H1 (cell line): ENCODE measurements around the gene TMEM245. TPM values are rescaled to one million over a fixed set of nuclear protein-coding genes. Genes with fewer than 3 reads are reported as not detected.

Experiments
- CTCF ChIA-PET: fragments of 300-600 bp; sonication (Branson Sonifier 250); formaldehyde crosslinking; loops from one replicate; lab custom pipeline; 2021; ENCODE audit not compliant: partially characterized antibody; lab: Charles Lee
- POLR2A ChIA-PET: fragments of 300-600 bp; sonication (Branson Sonifier 250); formaldehyde crosslinking; loops from one replicate; lab custom pipeline; 2021; ENCODE audit warnings: inconsistent platforms; ENCODE audit not compliant: partially characterized antibody; lab: Charles Lee
- DNase-seq, 2 experiments: peaks; one replicate each; pipeline versions ENCODE4 v3.0.0 to v3.0.0-alpha.2; 2010 to 2022; ENCODE audit warnings: low spot score in 2 of 2, low read depth in 1 of 2, mixed read lengths in 1 of 2
- FAIRE-seq: peaks from 2 replicates; lab custom pipeline; 2011; peaks lifted over from hg19 to GRCh38; lab: Jason Lieb, UNC
- H2AFZ ChIP-seq: 2 replicates; pipeline ENCODE4 v1.8.1; 2012; ENCODE audit warnings: low read length, inconsistent platforms
- H2AK5ac ChIP-seq: 2 replicates; pipeline ENCODE4 v1.6.1; 2013; ENCODE audit warnings: low read depth, low read length
- H2BK120ac ChIP-seq: replicated peaks from 2 replicates; pipeline ENCODE3; 2013; ENCODE audit warnings: low read depth, low read length, inconsistent platforms
- H2BK12ac ChIP-seq: 2 replicates; pipeline ENCODE4 v1.6.1; 2013; ENCODE audit warnings: low read depth, low read length
- H2BK15ac ChIP-seq: 2 replicates; pipeline ENCODE4 v1.6.1; 2013; ENCODE audit warnings: low read length
- H2BK20ac ChIP-seq: 2 replicates; pipeline ENCODE4 v1.6.1; 2013; ENCODE audit warnings: low read length
- H2BK5ac ChIP-seq: 2 replicates; pipeline ENCODE4 v1.6.1; 2013; ENCODE audit warnings: low read depth, low read length
- H3K14ac ChIP-seq: 2 replicates; pipeline ENCODE4 v1.6.1; 2013; ENCODE audit warnings: inconsistent platforms; ENCODE audit not compliant: insufficient read length
- H3K18ac ChIP-seq: 2 replicates; pipeline ENCODE4 v1.6.1; 2013; ENCODE audit warnings: low read length; ENCODE audit errors: extremely low read depth
- H3K23ac ChIP-seq: 2 replicates; pipeline ENCODE4 v1.6.1; 2013; ENCODE audit warnings: inconsistent platforms; ENCODE audit not compliant: insufficient read length
- H3K23me2 ChIP-seq: 2 replicates; pipeline ENCODE4 v1.6.1; 2013; ENCODE audit warnings: low read depth, low read length
- H3K27ac ChIP-seq: 2 replicates; pipeline ENCODE4 v1.6.1; 2011; ENCODE audit warnings: low read depth, low read length, inconsistent platforms
- H3K27me3 ChIP-seq, 4 experiments: replicated peaks in 1 of 4; 1 replicate in 1 of 4; 2 replicates in 3 of 4; pipeline versions ENCODE4 v1.6.1 to v1.8.1; 2011 to 2013; ENCODE audit warnings: low read length in 3 of 4, mild to moderate bottlenecking in 3 of 4, inconsistent platforms in 2 of 4, mixed read lengths in 2 of 4, moderate library complexity in 1 of 4; ENCODE audit not compliant: control insufficient read depth in 3 of 4, insufficient read depth in 3 of 4; ENCODE audit errors: extremely low read depth in 1 of 4
- H3K36me3 ChIP-seq, 4 experiments: 2 replicates each; pipeline versions ENCODE4 v1.6.1 to v1.8.1; 2011 to 2013; ENCODE audit warnings: mild to moderate bottlenecking in 4 of 4, low read length in 3 of 4, moderate library complexity in 2 of 4, control low read depth in 1 of 4, inconsistent platforms in 1 of 4; ENCODE audit not compliant: insufficient read depth in 4 of 4, control insufficient read depth in 2 of 4
- H3K4ac ChIP-seq: replicated peaks from 2 replicates; pipeline ENCODE3; 2013; ENCODE audit warnings: low read length, low read depth, mixed read lengths, inconsistent platforms; ENCODE audit not compliant: insufficient read length
- H3K4me1 ChIP-seq, 4 experiments: replicated peaks in 1 of 4; 1 replicate in 1 of 4; 2 replicates in 3 of 4; pipeline versions ENCODE4 v1.6.1 to v1.8.1; 2011 to 2013; ENCODE audit warnings: low read length in 3 of 4, inconsistent platforms in 2 of 4, mixed read lengths in 1 of 4; ENCODE audit not compliant: insufficient read depth in 4 of 4, control insufficient read depth in 3 of 4
- H3K4me2 ChIP-seq, 2 experiments: 2 replicates each; pipeline versions ENCODE4 v1.6.1 to v1.8.1; 2011 to 2013; ENCODE audit warnings: low read depth in 2 of 2, low read length in 2 of 2, control low read depth in 1 of 2, inconsistent platforms in 1 of 2, mild to moderate bottlenecking in 1 of 2; ENCODE audit not compliant: insufficient read depth in 1 of 2
- H3K4me3 ChIP-seq, 4 experiments: fragments of 200-600, 300-600 bp in 1 of 4; sonication (generic), shearing (Covaris generic), sonication (Bioruptor Twin) in 1 of 4; 2 replicates each; pipeline versions ENCODE4 v1.5.1 to v1.8.1; 2011 to 2016; ENCODE audit warnings: low read length in 4 of 4, low read depth in 3 of 4, control low read depth in 2 of 4, inconsistent platforms in 2 of 4, mild to moderate bottlenecking in 2 of 4, mixed read lengths in 1 of 4, moderate library complexity in 1 of 4; ENCODE audit not compliant: insufficient read depth in 2 of 4; ENCODE audit errors: extremely low read depth in 1 of 4
- H3K56ac ChIP-seq: replicated peaks from 2 replicates; pipeline ENCODE3; 2013; ENCODE audit warnings: low read depth, mild to moderate bottlenecking, mixed read lengths, low read length, inconsistent platforms; ENCODE audit not compliant: insufficient read length
- H3K79me1 ChIP-seq: 2 replicates; pipeline ENCODE4 v1.6.1; 2013; ENCODE audit warnings: low read depth, low read length, control low read depth
- H3K79me2 ChIP-seq, 2 experiments: 2 replicates each; pipeline versions ENCODE4 v1.6.1 to v1.8.1; 2012 to 2013; ENCODE audit warnings: low read length in 2 of 2, mild to moderate bottlenecking in 2 of 2, inconsistent platforms in 1 of 2; ENCODE audit not compliant: insufficient read depth in 2 of 2, control insufficient read depth in 1 of 2
- H3K9ac ChIP-seq, 4 experiments: replicated peaks in 1 of 4; 1 replicate in 1 of 4; 2 replicates in 3 of 4; pipeline versions ENCODE4 v1.6.1 to v1.8.1; 2011 to 2013; ENCODE audit warnings: low read depth in 3 of 4, low read length in 3 of 4, control low read depth in 2 of 4, mild to moderate bottlenecking in 2 of 4, moderate library complexity in 2 of 4, inconsistent platforms in 1 of 4; ENCODE audit errors: extremely low read depth in 1 of 4
- H3K9me3 ChIP-seq, 2 experiments: 2 replicates each; pipeline versions ENCODE4 v1.6.1 to v1.8.1; 2012 to 2013; ENCODE audit warnings: mild to moderate bottlenecking in 2 of 2, moderate library complexity in 2 of 2, control low read depth in 1 of 2, inconsistent platforms in 1 of 2, low read depth in 1 of 2, low read length in 1 of 2, mixed read lengths in 1 of 2; ENCODE audit not compliant: insufficient read depth in 2 of 2
- H4K20me1 ChIP-seq, 2 experiments: replicated peaks in 1 of 2; 2 replicates each; pipeline versions ENCODE3 to v1.8.1; 2011 to 2013; ENCODE audit warnings: inconsistent platforms in 2 of 2, low read length in 2 of 2, mild to moderate bottlenecking in 1 of 2; ENCODE audit not compliant: insufficient read depth in 2 of 2, control insufficient read depth in 1 of 2
- H4K5ac ChIP-seq: 2 replicates; pipeline ENCODE4 v1.6.1; 2013; ENCODE audit warnings: low read length, low read depth, mixed read lengths, inconsistent platforms; ENCODE audit not compliant: insufficient read length
- H4K8ac ChIP-seq: 2 replicates; pipeline ENCODE4 v1.8.0; 2013; ENCODE audit warnings: mild to moderate bottlenecking, moderate library complexity, low read length, inconsistent platforms; ENCODE audit not compliant: insufficient read depth; ENCODE audit errors: extremely low read depth
- H4K91ac ChIP-seq: replicated peaks from 2 replicates; pipeline ENCODE3; 2013; ENCODE audit warnings: low read length, mixed read lengths, inconsistent platforms; ENCODE audit not compliant: insufficient read length
- CHD2 ChIP-seq: IDR thresholded peaks from 2 replicates; pipeline ENCODE4 v1.6.1; 2012; ENCODE audit warnings: low read length, improper control_type of control experiment
- CTBP2 ChIP-seq: IDR thresholded peaks from 2 replicates; pipeline ENCODE4 v1.7.0; 2011; ENCODE audit warnings: borderline replicate concordance, mild to moderate bottlenecking, moderate library complexity, mixed read lengths, low read length; ENCODE audit not compliant: insufficient read depth, insufficient read length
- FOSL1 ChIP-seq: IDR thresholded peaks from 2 replicates; pipeline ENCODE4 v1.6.1; 2011; ENCODE audit warnings: mild to moderate bottlenecking, low read depth, low read length, moderate library complexity; ENCODE audit not compliant: insufficient read depth
- JUN ChIP-seq: IDR thresholded peaks from 2 replicates; pipeline ENCODE4 v1.6.1; 2011; ENCODE audit warnings: low read depth, mild to moderate bottlenecking, improper control_type of control experiment, low read length
- MAX ChIP-seq: IDR thresholded peaks from 2 replicates; pipeline ENCODE4 v1.6.1; 2012; ENCODE audit warnings: inconsistent platforms
- RAD21 ChIP-seq, 2 experiments: IDR thresholded peaks in 1 of 2; conservative IDR thresholded peaks in 1 of 2; 2 replicates each; pipeline ENCODE4 v1.6.1; 2011; ENCODE audit warnings: low read depth in 2 of 2, low read length in 2 of 2, improper control_type of control experiment in 1 of 2, inconsistent platforms in 1 of 2, mild to moderate bottlenecking in 1 of 2, moderate library complexity in 1 of 2
- SIN3A ChIP-seq, 2 experiments: IDR thresholded peaks in 1 of 2; conservative IDR thresholded peaks in 1 of 2; 2 replicates each; pipeline ENCODE4 v1.6.1; 2011 to 2012; ENCODE audit warnings: low read length in 2 of 2, improper control_type of control experiment in 1 of 2, low read depth in 1 of 2, mild to moderate bottlenecking in 1 of 2
- SIRT6 ChIP-seq: IDR thresholded peaks from one replicate; pipeline ENCODE4 v1.7.1; 2012; ENCODE audit warnings: low read length, inconsistent platforms
- SRF ChIP-seq: IDR thresholded peaks from 2 replicates; pipeline ENCODE4 v1.6.1; 2011; ENCODE audit warnings: mild to moderate bottlenecking, low read depth, low read length, moderate library complexity
- TAF7 ChIP-seq: optimal IDR thresholded peaks from 2 replicates; pipeline ENCODE3; 2011; ENCODE audit warnings: low read depth, mild to moderate bottlenecking, inconsistent platforms, low read length, moderate library complexity, borderline replicate concordance
- WGBS, 2 experiments: shearing (Covaris generic) in 1 of 2; methylation state at CpG; one replicate each; pipeline versions ENCODE4 v1.1.6 to v1.1.7; 2013 to 2015; ENCODE audit warnings: low lambda C conversion rate in 2 of 2, mixed read lengths in 2 of 2, inconsistent platforms in 1 of 2, low coverage in 1 of 2, missing lambda C conversion rate in 1 of 2; ENCODE audit not compliant: insufficient replicate concordance in 2 of 2, insufficient coverage in 1 of 2, insufficient read length in 1 of 2; ENCODE audit errors: extremely low coverage in 1 of 2, missing lambda C conversion rate in 1 of 2; 5-methylcytosine and 5-hydroxymethylcytosine counted together
- polyA plus RNA-seq, 7 experiments: library from polyadenylated mRNA; depleted of rRNA in 3 of 7; stranded (reverse) in 5 of 7; unstranded in 2 of 7; fragments of >200 nt in 5 of 7; fragments of 200-250 nt in 2 of 7; gene quantifications; 1 replicate in 5 of 7; 2 replicates in 1 of 7; 4 replicates in 1 of 7; pipeline versions ENCODE4 v1.2.1 to v1.2.3, GENCODE V29; 2011 to 2013; ENCODE audit warnings: missing spikeins in 2 of 7, mixed read lengths in 2 of 7
- total RNA-seq: library from RNA; stranded (reverse); fragmentation: NEBNext Ultra II Directional; extraction: Animal tissue kit (Norgen Biotek cat#: 25700); gene quantifications from 2 replicates; pipeline ENCODE4 v1.2.1, GENCODE V29; 2021
- TF ChIP-seq, protein P1 (sequence below), 3 experiments: IDR thresholded peaks; 1 replicate in 2 of 3; 2 replicates in 1 of 3; pipeline versions ENCODE4 v1.5.1 to v1.6.1; 2011; ENCODE audit warnings: low read length in 3 of 3, mild to moderate bottlenecking in 3 of 3, inconsistent platforms in 2 of 3, low read depth in 1 of 3, moderate library complexity in 1 of 3; ENCODE audit not compliant: insufficient read depth in 1 of 3; ENCODE audit errors: control extremely low read depth in 1 of 3

Gene TMEM245
- total and polyA plus RNA-seq, 2 of the 8 experiments (the other 6 are each of a cell fraction or from before 2014, with no cell fraction given) = 44.3 to 45.8 TPM

DNA sequence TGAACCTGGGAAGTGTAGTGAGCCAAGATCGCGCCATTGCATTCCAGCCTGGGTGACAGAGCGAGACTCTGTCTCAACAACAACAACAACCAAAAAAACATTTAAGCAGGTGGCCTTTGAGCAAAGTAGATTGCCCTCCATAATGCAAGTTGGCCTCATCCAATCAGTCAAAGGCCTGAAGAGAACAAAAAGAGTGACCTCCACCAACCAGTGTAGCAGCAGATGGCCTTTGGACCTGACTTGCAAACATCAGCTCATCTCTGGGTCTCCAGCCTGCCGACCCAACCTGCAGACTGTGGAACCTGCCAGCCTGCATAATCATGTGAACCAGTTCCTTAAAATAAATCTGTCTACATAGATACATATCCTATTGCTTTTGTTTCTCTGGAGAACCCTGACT is 39.8 kb upstream of the TMEM245 start:
- H4K20me1 ChIP-seq = no peaks in the 10 kb centered on the region
- H3K18ac ChIP-seq = no peak overlapping the region
- H2AFZ ChIP-seq = no peak overlapping the region
- no peaks in the 10 kb centered on the region; the same call in 1 of the 2 replicates for H3K23me2 ChIP-seq
- no peak overlapping the region for H2BK20ac ChIP-seq
- H3K4me3 ChIP-seq = no peak overlapping the region
- ChIA-PET CTCF (interaction anchor here (1.1 kb wide), 1 partner anchor 24 kb away, joined by 4 read pairs; no protein-coding TSS in a partner anchor), POLR2A (interaction anchor here (1.4 kb wide), 1 partner anchor 178 kb away, joined by 3 read pairs; no protein-coding TSS in a partner anchor)
- H3K36me3 ChIP-seq = no peaks in the 10 kb centered on the region
- FAIRE-seq (no peak), DNase-seq (no peak)
- H4K8ac ChIP-seq = no peak overlapping the region
- no peak overlapping the region for H3K23ac ChIP-seq
- H2BK5ac ChIP-seq = no peak overlapping the region
- no peaks in the 10 kb centered on the region for H3K79me2 ChIP-seq
- no peak overlapping the region for H3K4me2 ChIP-seq
- no peaks in the 10 kb centered on the region for H3K27me3 ChIP-seq
- no peak overlapping the region for H3K56ac ChIP-seq
- H3K4ac ChIP-seq = no peak overlapping the region
- H3K14ac ChIP-seq = no peak overlapping the region
- H4K91ac ChIP-seq = no peak overlapping the region
- H4K5ac ChIP-seq = no peak overlapping the region
- H3K9me3 ChIP-seq = no peaks in the 10 kb centered on the region
- no peaks in the 10 kb centered on the region for H3K4me1 ChIP-seq
- no peaks in the 10 kb centered on the region for H3K79me1 ChIP-seq
- no peak overlapping the region for H2BK120ac ChIP-seq
- H2BK15ac ChIP-seq = no peak overlapping the region
- no peak overlapping the region for H3K27ac ChIP-seq
- H3K9ac ChIP-seq = no peak overlapping the region
- 99% methylated on average over 4 of the region's 4 CpGs; no CpG with 5 or more reads in 1 of the 2 experiments for WGBS, 2 experiments
- no peak overlapping the region for H2BK12ac ChIP-seq
- no peak overlapping the region for H2AK5ac ChIP-seq
- TF ChIP-seq RAD21 (IDR thresholded peaks at IDR 0.05 in 1 of 2, conservative IDR thresholded peaks at IDR 0.05 in 1 of 2; ENCODE audit: low read depth in 2 of 2, low read length in 2 of 2) (no peak), MAX (no peak), CTBP2 (no peak), SRF (no peak), TAF7 (no peak), SIN3A (conservative IDR thresholded peaks at IDR 0.05 in 1 of 2, IDR thresholded peaks at IDR 0.05 in 1 of 2; ENCODE audit: low read depth in 1 of 2, low read length in 2 of 2) (no peak), JUN (no peak), CHD2 (no peak), FOSL1 (no peak), SIRT6 (no peak)
- TF ChIP-seq, protein P1, sequence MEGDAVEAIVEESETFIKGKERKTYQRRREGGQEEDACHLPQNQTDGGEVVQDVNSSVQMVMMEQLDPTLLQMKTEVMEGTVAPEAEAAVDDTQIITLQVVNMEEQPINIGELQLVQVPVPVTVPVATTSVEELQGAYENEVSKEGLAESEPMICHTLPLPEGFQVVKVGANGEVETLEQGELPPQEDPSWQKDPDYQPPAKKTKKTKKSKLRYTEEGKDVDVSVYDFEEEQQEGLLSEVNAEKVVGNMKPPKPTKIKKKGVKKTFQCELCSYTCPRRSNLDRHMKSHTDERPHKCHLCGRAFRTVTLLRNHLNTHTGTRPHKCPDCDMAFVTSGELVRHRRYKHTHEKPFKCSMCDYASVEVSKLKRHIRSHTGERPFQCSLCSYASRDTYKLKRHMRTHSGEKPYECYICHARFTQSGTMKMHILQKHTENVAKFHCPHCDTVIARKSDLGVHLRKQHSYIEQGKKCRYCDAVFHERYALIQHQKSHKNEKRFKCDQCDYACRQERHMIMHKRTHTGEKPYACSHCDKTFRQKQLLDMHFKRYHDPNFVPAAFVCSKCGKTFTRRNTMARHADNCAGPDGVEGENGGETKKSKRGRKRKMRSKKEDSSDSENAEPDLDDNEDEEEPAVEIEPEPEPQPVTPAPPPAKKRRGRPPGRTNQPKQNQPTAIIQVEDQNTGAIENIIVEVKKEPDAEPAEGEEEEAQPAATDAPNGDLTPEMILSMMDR (IDR thresholded peaks at IDR 0.05; ENCODE audit: control extremely low read depth in 1 of 3, insufficient read depth in 1 of 3, low read depth in 1 of 3, low read length in 3 of 3) = no peak
